GM12891 (cell line): Measurements from ENCODE around the gene SLC17A5.
A peak's percentile ranks its signal among the peaks of the same experiment; 100 is the strongest.
"Not testable (repeated sequence)": the region's sequence is repeated elsewhere in the genome, so short reads cannot be mapped to it uniquely, and the experiment has no call there.

ENCODE experiments used
- DNase-seq: peaks from one replicate; pipeline ENCODE4 v3.0.0; 2011; ENCODE audit warnings: low spot score; ENCODE audit not compliant: insufficient read length
- FAIRE-seq: peaks from 2 replicates; lab custom pipeline; 2011; peaks lifted over from hg19 to GRCh38; lab: Jason Lieb, UNC
- PAX5 ChIP-seq: IDR thresholded peaks from 2 replicates; pipeline ENCODE4 v1.6.1; 2011; ENCODE audit warnings: low read length, moderate library complexity, mild to moderate bottlenecking; ENCODE audit not compliant: insufficient read depth, severe bottlenecking
- POLR2A ChIP-seq: IDR thresholded peaks from 2 replicates; pipeline ENCODE4 v1.6.1; 2011; ENCODE audit warnings: low read depth, low read length, control low read depth
- POLR2AphosphoS5 ChIP-seq: IDR thresholded peaks from 2 replicates; pipeline ENCODE4 v1.6.1; 2011; ENCODE audit warnings: low read depth, low read length, control low read depth
- POU2F2 ChIP-seq: IDR thresholded peaks from 2 replicates; pipeline ENCODE4 v1.6.1; 2011; ENCODE audit warnings: low read depth, mild to moderate bottlenecking, control low read depth, low read length, moderate library complexity
- SPI1 ChIP-seq: IDR thresholded peaks from 2 replicates; pipeline ENCODE4 v1.6.1; 2011; ENCODE audit warnings: low read depth, low read length, control low read depth
- TAF1 ChIP-seq: IDR thresholded peaks from 2 replicates; pipeline ENCODE4 v1.6.1; 2011; ENCODE audit warnings: low read depth, low read length, control low read depth

The SLC17A5 gene

GRCh38 chr6:73558624-73559398, 95.0 kb downstream of the SLC17A5 start:
- TF ChIP-seq POU2F2 = no peak
- TF ChIP-seq POLR2A = no peak
- no peak for TF ChIP-seq PAX5
- TF ChIP-seq POLR2AphosphoS5 = no peak
- TF ChIP-seq SPI1 = no peak
- no peak for TF ChIP-seq TAF1
- DNase-seq = no peak
- FAIRE-seq = no peak

- FAIRE-seq (no peak), DNase-seq (no peak)
Measured at GRCh38 chr6:73556836-73557235, 97.0 kb downstream of the SLC17A5 start.

GRCh38 chr6:73555380-73555949, 98.3 kb downstream of the SLC17A5 start:
- not testable (repeated sequence) for FAIRE-seq, DNase-seq

More at GRCh38 chr6:73556836-73557235, 97.0 kb downstream of the SLC17A5 start:
- no peak for TF ChIP-seq SPI1
- TF ChIP-seq POLR2AphosphoS5 = no peak
- no peak for TF ChIP-seq TAF1
- no peak for TF ChIP-seq POLR2A
- no peak for TF ChIP-seq PAX5
- TF ChIP-seq POU2F2 = no peak

GRCh38 chr6:73551115-73551514, 102.7 kb downstream of the SLC17A5 start:
- DNase-seq, FAIRE-seq: not testable (repeated sequence)

- DNase-seq (no peak), FAIRE-seq (no peak)
- no peak for TF ChIP-seq POLR2A
Measured at GRCh38 chr6:73548458-73549446, 105.0 kb downstream of the SLC17A5 start.

GRCh38 chr6:73547036-73547435, 106.8 kb downstream of the SLC17A5 start:
- FAIRE-seq (no peak), DNase-seq (no peak)

More at GRCh38 chr6:73547036-73547435, 106.8 kb downstream of the SLC17A5 start:
- TF ChIP-seq POLR2A (no peak), SPI1 (0 out of 2 replicates have a peak, but pooled peaks have one; percentile 37), POU2F2 (no peak), PAX5 (no peak), TAF1 (no peak)
